ENCODE data around the gene PCDHA6. TPM values are rescaled to one million over a fixed set of nuclear protein-coding genes. Genes with fewer than 3 reads are reported as not detected.
"Not testable (repeated sequence)": the region's sequence is repeated elsewhere in the genome, so short reads cannot be mapped to it uniquely, and the experiment has no call there.

PCDHA6 gene
- total and polyA plus RNA-seq, 2 experiments from 2014 or later: 2.1 to 5.2 TPM

DNA sequence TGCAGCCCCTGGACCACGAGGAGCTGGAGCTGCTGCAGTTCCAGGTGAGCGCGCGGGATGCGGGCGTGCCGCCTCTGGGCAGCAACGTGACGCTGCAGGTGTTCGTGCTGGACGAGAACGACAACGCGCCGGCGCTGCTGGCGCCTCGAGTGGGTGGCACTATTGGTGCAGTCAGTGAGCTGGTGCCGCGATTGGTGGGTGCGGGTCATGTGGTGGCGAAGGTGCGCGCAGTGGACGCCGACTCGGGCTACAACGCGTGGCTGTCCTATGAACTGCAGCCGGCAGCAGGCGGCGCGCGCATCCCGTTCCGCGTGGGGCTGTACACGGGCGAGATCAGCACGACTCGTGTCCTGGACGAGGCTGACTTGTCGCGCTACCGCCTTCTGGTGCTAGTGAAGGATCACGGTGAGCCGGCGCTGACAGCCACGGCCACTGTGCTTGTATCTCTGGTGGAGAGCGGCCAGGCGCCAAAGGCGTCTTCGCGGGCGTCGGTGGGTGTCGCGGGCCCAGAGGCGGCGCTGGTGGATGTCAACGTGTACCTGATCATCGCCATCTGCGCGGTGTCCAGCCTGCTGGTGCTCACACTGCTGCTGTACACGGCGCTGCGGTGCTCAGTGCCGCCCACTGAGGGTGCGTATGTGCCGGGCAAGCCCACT lies 39.8 kb upstream of the PCDHA6 start:
- H3K9me2 ChIP-seq (ENCODE audit: insufficient read depth); H3K4me3 Mint-ChIP-seq: not testable (repeated sequence)

GRCh38 chr5:140791089-140791488 lies 36.7 kb upstream of the PCDHA6 start:
- Histone ChIP-seq H3K27ac (ENCODE audit: low read depth) (no peak overlapping the region), H3K36me3 (ENCODE audit: insufficient read depth) (no peaks in the 10 kb centered on the region), H3F3A (replicated peaks; ENCODE audit: low read depth) (no peaks in the 10 kb centered on the region), H3K9me2 (ENCODE audit: insufficient read depth) (no peaks in the 10 kb centered on the region), H3K79me2 (replicated peaks; ENCODE audit: insufficient read depth) (no peaks in the 10 kb centered on the region), H2AFZ (no peak overlapping the region), H3K4me1 (ENCODE audit: insufficient read depth) (no peaks in the 10 kb centered on the region), H4K20me1 (replicated peaks; ENCODE audit: insufficient read depth) (no peaks in the 10 kb centered on the region), H3K27me3 (ENCODE audit: insufficient read depth) (no peaks in the 10 kb centered on the region), H3K4me2 (no peak overlapping the region), H3K4me3 (no peak overlapping the region)
- no peak for DNase-seq (ENCODE audit: low spot score)
- H3K9me3 Mint-ChIP-seq: peaks cover 63% of the 10 kb centered on the region
- no peak overlapping the region for H3K4me3 Mint-ChIP-seq
- peaks cover 27% of the 10 kb centered on the region; the same call in 2 of the 3 replicates for H3K36me3 Mint-ChIP-seq (ENCODE audit: low read depth)
- H3K27ac Mint-ChIP-seq: no peak overlapping the region
- H3K27me3 Mint-ChIP-seq (ENCODE audit: insufficient read depth, low read depth, poor library complexity): no peaks in the 10 kb centered on the region
- no peak for ATAC-seq
- no peaks in the 10 kb centered on the region for H3K4me1 Mint-ChIP-seq
- TF ChIP-seq POLR2AphosphoS5 (IDR thresholded peaks at IDR 0.05; ENCODE audit: low read depth): no peak
- TF ChIP-seq, protein P1, sequence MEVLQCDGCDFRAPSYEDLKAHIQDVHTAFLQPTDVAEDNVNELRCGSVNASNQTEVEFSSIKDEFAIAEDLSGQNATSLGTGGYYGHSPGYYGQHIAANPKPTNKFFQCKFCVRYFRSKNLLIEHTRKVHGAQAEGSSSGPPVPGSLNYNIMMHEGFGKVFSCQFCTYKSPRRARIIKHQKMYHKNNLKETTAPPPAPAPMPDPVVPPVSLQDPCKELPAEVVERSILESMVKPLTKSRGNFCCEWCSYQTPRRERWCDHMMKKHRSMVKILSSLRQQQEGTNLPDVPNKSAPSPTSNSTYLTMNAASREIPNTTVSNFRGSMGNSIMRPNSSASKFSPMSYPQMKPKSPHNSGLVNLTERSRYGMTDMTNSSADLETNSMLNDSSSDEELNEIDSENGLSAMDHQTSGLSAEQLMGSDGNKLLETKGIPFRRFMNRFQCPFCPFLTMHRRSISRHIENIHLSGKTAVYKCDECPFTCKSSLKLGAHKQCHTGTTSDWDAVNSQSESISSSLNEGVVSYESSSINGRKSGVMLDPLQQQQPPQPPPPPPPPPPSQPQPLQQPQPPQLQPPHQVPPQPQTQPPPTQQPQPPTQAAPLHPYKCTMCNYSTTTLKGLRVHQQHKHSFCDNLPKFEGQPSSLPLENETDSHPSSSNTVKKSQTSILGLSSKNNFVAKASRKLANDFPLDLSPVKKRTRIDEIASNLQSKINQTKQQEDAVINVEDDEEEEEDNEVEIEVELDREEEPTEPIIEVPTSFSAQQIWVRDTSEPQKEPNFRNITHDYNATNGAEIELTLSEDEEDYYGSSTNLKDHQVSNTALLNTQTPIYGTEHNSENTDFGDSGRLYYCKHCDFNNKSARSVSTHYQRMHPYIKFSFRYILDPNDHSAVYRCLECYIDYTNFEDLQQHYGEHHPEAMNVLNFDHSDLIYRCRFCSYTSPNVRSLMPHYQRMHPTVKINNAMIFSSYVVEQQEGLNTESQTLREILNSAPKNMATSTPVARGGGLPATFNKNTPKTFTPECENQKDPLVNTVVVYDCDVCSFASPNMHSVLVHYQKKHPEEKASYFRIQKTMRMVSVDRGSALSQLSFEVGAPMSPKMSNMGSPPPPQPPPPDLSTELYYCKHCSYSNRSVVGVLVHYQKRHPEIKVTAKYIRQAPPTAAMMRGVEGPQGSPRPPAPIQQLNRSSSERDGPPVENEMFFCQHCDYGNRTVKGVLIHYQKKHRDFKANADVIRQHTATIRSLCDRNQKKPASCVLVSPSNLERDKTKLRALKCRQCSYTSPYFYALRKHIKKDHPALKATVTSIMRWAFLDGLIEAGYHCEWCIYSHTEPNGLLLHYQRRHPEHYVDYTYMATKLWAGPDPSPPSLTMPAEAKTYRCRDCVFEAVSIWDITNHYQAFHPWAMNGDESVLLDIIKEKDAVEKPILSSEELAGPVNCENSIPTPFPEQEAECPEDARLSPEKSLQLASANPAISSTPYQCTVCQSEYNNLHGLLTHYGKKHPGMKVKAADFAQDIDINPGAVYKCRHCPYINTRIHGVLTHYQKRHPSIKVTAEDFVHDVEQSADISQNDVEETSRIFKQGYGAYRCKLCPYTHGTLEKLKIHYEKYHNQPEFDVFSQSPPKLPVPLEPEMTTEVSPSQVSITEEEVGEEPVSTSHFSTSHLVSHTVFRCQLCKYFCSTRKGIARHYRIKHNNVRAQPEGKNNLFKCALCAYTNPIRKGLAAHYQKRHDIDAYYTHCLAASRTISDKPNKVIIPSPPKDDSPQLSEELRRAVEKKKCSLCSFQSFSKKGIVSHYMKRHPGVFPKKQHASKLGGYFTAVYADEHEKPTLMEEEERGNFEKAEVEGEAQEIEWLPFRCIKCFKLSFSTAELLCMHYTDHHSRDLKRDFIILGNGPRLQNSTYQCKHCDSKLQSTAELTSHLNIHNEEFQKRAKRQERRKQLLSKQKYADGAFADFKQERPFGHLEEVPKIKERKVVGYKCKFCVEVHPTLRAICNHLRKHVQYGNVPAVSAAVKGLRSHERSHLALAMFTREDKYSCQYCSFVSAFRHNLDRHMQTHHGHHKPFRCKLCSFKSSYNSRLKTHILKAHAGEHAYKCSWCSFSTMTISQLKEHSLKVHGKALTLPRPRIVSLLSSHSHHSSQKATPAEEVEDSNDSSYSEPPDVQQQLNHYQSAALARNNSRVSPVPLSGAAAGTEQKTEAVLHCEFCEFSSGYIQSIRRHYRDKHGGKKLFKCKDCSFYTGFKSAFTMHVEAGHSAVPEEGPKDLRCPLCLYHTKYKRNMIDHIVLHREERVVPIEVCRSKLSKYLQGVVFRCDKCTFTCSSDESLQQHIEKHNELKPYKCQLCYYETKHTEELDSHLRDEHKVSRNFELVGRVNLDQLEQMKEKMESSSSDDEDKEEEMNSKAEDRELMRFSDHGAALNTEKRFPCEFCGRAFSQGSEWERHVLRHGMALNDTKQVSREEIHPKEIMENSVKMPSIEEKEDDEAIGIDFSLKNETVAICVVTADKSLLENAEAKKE (CRISPR knock-in tag; IDR thresholded peaks at IDR 0.05): no peak
- TF ChIP-seq ETS1 (IDR thresholded peaks at IDR 0.05): no peak
- no peak for TF ChIP-seq REST (IDR thresholded peaks at IDR 0.05; ENCODE audit: unreplicated experiment)
- no peak for TF ChIP-seq EZH2phosphoT487 (IDR thresholded peaks at IDR 0.05; ENCODE audit: unreplicated experiment)
- no peak for TF ChIP-seq JUNB (IDR thresholded peaks at IDR 0.05; ENCODE audit: unreplicated experiment)
- no peak for TF ChIP-seq EZH2 (IDR thresholded peaks at IDR 0.05; ENCODE audit: low read depth, unreplicated experiment)

More for the DNA sequence above, 39.8 kb upstream of the PCDHA6 start:
- H4K20me1 ChIP-seq (replicated peaks; ENCODE audit: insufficient read depth); H3K27me3 ChIP-seq (ENCODE audit: insufficient read depth); H3K27me3 Mint-ChIP-seq (ENCODE audit: insufficient read depth, low read depth, poor library complexity); H3K4me3 ChIP-seq; H3K4me1 ChIP-seq (ENCODE audit: insufficient read depth); H2AFZ ChIP-seq; H3K4me2 ChIP-seq; DNase-seq (ENCODE audit: low spot score); ATAC-seq; H3K27ac Mint-ChIP-seq; H3F3A ChIP-seq (replicated peaks; ENCODE audit: low read depth); H3K79me2 ChIP-seq (replicated peaks; ENCODE audit: insufficient read depth); H3K4me1 Mint-ChIP-seq; H3K27ac ChIP-seq (ENCODE audit: low read depth); H3K36me3 ChIP-seq (ENCODE audit: insufficient read depth): not testable (repeated sequence)
- Mint-ChIP-seq H3K9me3 (peaks cover 63% of the 10 kb centered on the region), H3K36me3 (ENCODE audit: low read depth) (peaks cover 19% of the 10 kb centered on the region; the same call in 2 of the 3 replicates)

Measured in GM23338 (cell line).